ENCODE results near the gene CPEB3.

DNA sequence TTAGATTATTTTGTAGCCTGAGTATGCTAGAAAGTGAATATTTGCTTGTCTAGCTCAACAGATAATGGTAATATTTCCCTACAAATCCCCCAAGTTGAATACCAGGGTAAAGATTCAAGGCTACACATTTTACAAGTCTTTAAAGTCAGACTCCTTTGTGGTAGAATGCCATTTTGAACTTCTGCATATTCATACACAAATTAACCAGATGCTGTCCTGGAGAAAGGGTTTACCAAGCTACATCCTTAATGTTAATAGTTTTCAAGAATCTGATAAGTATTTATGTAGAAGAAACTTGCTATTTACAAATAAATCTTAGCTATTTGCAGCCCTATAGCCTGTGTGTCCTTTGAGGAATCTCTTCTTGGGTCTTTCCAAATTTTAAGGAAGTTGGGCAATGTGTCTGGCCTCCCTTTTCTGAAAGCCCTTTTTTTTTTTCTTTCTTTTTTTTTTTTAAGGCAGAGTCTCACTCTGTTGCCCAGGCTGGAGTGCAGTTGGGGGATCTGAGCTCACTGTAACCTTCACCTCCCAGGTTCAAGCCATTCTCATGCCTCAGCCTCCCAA, 82.6 kb downstream of the CPEB3 start:
- TF ChIP-seq CTCF (IDR thresholded peaks at IDR 0.05; ENCODE audit: extremely low read depth in 1 of 2, insufficient read depth in 1 of 2, low read depth in 1 of 2, low read length in 2 of 2) (no peak), POLR2AphosphoS5 (IDR thresholded peaks at IDR 0.05; ENCODE audit: insufficient read depth, low read depth, low read length) (no peak), POLR2A (IDR thresholded peaks at IDR 0.05; ENCODE audit: low read depth, low read length) (no peak), GATA2 (IDR thresholded peaks at IDR 0.05; ENCODE audit: insufficient read depth, insufficient read length, low read depth, low read length) (no peak)

Data from endothelial cell of umbilical vein (primary cell).